Measurements from ENCODE around the gene TRIO.

GRCh38 chr5:14488709-14489108 is 345.6 kb downstream of the TRIO start:
- TF ChIP-seq CTCF (IDR thresholded peaks at IDR 0.05): no peak
- TF ChIP-seq POLR2A (IDR thresholded peaks at IDR 0.05): no peak
